Right lung (tissue), 5 donors: ENCODE data around the gene PCGF2. TPM values are rescaled to one million over a fixed set of nuclear protein-coding genes. Genes with fewer than 3 reads are reported as not detected.
"Not testable (repeated sequence)": the region's sequence is repeated elsewhere in the genome, so short reads cannot be mapped to it uniquely, and the experiment has no call there.

Experiments used
- DNase-seq, 2 donors: peaks; one replicate each; pipeline ENCODE4 v3.0.0-alpha.2; 2013
- polyA plus RNA-seq, 5 donors: library from polyadenylated mRNA; unstranded; fragments of 120-200 nt; gene quantifications; one replicate each; pipeline versions ENCODE4 v1.2.1 to v1.2.3, GENCODE V29; 2013; ENCODE audit warnings: inconsistent platforms in 1 of 5, low replicate concordance in 1 of 5; ENCODE audit not compliant: insufficient read length in 5 of 5, insufficient read depth in 1 of 5

Gene PCGF2
- polyA plus RNA-seq, 5 donors = 63.6 to 108 (median 89.9) TPM

- DNase-seq = no peak
Measured at GRCh38 chr17:38738686-38739085, 9.4 kb downstream of the PCGF2 start.

DNA sequence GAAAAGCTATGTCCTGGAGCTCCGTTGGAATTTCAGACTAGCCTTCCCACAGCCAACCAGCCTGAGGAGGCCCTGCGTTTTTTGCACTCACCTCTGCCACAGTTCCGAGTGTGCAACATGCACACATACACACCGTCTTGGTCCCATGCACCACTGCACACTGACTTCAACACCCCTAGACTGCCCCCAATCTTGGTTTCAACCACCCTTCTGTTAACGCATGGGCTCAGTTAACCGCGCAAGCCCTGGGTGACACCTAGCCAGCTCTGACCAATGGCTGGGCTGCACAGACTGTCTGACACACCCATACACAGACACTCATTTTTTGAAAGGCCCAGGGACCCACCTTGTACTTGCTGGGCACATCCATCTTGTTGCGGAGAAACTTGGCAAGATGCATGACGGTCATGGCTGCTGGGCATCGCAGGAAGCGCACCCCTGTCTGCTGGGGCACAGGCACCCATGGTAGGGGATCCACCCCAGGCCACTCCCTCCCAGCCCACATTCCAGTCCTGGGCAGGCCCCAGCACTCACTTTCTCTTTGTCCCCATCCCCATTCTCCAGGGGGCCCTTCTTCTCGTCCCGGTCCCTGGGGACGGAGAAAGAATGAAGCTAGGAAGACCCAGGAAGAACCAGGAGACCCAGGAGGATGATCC lies 10.0 kb downstream of the PCGF2 start:
- DNase-seq = no peak

- no peak for DNase-seq
Measured at GRCh38 chr17:38735161-38735997, 12.8 kb downstream of the PCGF2 start.

- DNase-seq = no peak
Measured at GRCh38 chr17:38733982-38734973, 13.9 kb downstream of the PCGF2 start.

DNA sequence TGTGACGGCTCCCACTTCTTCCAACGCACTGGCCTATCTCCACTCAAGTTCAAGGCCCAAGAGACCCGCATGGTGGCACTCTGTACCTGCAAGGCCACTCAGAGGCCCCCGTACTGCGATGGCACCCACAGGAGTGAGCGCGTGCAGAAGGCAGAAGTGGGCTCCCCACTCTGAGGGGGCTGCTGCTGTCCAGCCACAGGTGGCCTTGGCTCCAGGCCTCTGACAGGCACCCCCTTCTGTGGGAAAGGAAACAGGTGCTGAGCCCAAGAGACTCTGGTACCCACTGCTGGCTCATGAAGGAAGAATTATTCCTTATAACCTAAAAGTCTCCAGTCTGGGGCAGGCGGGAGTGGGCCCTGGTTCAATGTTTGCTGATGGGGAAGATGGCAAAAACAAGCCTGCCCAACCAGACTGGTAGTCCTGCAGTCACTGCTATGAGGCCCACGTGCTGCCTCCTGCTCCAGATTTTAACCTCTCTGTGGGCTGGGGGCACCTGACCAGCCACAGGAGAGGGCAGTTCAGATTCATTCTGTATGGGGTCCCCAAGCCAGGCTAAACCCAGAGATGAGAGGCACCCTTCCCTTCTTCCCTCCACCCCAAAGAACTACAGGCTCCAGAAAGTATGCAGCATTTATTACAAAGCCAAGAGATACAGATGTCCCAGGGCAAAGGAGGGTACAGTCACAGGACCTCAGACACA lies 14.7 kb downstream of the PCGF2 start:
- no peak for DNase-seq

DNA sequence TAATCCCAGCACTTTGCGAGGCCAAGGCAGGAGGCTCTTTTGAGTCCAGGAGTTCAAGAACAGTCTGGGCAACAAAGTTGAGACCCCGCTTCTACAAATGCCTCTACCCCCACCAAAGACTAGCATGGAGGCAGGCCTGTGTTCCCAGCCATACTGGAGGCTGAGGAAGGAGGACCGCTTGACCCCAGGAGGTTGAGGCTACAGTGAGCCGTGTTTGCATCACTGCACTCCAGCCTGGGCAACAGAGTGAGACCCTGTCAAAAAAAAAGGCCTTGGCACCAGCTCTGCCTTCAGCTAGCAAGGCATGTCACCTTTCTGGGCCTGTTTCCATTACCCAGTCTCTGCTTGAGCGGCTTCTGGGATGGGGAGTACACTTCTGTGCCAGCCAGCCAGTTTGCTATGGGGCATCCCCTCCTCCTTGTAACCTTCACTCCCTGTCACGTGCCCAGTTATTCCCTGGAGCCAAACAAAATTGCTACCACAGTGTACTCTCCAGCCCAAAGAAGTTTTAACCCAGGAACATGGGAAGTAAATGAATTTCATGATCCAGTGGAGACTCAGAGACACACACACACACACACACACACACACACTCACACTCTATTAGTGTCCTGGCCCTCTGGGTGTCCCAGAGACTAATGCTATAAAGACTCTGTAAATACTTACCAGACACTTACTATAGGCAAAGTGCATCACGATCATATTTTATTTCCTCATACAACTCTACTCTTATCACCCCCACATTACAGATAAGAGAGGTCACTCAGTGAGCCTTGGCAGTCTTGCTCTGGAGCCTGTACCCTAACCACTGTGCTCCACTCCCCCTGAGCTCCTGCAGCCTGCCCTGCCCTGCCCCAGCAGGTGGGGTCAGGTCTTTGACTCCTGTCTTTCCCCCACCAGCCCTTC lies 15.5 kb downstream of the PCGF2 start:
- DNase-seq = no peak

DNA sequence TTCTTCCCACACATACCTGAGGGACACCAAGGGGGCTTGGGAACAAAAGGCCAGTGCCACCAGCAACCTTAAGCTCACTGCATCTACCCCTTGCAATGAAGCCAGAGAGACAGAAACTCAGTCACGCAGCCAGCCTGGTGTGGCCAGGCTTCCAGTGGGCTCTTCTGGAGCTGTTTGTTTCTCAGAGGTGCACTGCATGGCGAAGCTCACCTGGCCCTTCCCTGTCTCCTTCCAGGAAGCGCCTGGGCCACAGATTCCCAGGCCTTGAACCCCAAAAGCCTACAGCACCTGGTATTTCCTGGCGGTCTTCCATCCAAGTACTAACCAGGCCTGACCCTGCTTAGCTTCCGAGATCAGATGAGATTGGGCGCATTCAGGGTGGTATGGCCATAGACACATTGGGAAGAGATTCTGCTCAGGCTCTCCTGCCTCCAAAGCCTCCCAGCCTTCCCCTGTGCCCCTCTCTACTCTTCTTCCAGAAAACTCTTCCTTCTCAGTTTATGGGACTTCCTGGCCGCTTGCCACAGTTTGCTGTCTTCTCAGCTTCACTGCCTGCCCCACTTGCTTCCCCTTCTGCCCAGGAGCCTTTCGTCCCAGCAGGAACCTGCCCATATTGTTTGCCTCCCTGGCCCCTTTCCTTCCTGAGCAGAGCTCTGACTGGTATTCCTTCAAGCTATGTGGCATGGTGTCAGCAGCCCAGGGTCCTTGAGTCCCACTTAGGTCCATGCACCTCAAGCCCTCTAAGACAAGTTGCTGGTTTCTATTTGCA lies 16.4 kb downstream of the PCGF2 start:
- DNase-seq = no peak

DNA sequence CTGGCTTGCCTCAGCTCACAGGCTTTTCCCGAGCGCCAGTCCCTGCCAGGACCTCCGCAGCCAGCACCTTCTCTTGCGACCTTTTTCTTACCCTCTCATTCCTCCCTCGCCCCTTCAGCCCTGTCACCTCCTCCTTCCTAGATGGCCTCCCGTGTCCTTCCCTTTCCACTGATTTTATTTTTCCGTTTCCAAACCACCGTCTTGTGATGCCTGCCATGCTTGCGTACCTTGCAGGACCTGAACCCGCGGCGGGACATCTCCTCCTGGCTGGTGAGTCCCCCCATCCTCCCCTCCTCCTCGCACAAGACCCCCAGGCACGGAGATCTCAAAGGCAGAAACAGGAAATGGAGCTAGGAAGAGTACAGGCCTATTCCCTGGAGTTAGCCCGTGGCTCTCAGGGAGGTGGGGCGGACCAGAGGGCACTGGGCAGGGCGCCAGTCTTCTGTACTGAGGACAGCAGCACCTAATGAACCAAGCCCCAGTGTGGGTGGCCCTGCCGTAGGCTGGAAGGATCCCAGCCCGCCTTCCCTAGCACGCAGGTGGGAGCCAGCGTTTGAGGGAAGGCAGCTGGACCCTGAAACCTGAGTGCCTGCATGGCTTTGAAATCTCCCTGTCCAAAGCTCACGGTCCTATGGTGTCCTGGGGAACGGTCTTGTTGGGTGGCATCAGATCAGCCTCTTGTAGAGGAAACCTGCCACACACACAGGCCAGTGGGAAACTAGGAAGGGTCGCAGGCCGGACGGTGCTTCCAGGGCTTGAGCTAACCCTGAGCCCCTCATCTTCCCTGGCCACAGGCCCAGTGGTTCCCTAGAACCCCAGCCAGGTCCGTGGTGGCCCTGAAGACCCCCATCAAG lies 17.4 kb downstream of the PCGF2 start:
- DNase-seq = no peak

- DNase-seq = peak; percentile 82 to 84
Measured at GRCh38 chr17:38729886-38730525, 18.1 kb downstream of the PCGF2 start, which contains the start of gene CISD3. TSS of gene CISD3 (plus strand) at chr17:38730341. CDS start at chr17:38730359, 18 bp downstream.

- no peak for DNase-seq
Measured at GRCh38 chr17:38729368-38729885, 18.7 kb downstream of the PCGF2 start.

DNA sequence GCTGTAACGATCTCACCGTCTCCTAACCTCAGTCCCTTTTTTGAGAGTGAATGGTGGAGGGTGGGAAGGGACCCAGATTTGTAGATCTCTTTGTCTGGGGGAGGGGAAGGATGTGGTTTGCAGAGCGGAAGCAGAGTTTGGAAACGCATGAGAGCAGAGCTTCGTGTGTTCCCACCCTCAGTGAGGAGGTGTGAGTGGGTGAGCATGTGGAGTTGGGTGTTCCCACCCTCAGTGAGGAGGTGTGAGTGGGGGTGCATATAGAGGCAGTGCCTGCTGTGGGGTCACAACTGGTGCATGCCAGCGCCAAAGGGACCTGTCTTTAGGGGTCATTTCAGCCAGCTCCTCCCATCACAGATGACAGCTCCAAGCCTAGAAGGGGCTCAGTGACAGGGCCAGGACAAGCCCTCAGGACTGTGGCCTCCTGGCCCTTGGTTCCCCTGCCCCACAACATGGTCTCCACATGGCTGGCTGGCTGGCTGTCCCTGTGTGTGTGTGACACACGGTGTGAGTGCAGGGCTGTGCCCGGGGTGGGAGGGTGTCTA lies 19.8 kb downstream of the PCGF2 start:
- DNase-seq = no peak

DNA sequence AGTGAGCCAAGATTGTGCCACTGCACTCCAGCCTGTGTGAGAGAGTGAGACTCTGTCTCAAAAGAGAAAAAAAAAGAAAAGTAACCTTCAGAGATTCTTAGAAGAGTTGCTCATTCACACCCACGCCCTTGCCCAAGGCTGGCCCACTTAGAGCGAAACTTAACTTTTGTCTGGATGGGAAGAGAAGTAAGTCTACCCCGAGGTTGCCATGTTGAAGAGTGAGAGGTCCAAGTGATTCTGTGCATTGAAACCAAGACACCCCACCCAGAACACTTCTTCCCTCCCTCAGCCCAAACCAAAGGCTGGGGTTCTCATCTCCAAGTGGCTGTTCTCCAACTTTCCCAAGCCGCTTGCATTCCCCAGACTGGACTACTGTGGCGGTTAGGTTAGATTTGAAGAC lies 20.4 kb downstream of the PCGF2 start:
- DNase-seq = no peak

DNA sequence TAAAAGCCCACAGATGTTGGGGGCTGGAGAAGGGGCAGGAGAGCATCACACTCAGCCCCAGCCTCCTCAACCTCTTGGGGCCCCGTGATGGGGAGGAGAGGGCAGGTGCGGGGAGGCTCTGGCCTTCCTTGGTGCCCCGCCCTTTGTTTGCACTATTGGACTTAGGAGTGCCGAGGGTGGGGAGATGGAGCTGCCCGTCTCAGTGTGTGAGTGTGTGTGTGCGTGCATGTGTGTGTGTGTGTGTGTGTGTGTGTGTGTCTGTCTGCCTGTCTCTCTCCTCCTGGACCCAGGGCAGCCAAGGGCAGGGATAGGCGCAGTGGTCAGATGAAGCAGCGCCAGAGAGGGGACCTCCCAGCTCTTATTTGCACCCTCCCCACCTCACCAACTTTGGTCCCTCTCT lies 22.0 kb downstream of the PCGF2 start:
- DNase-seq = not testable (repeated sequence)

GRCh38 chr17:38725066-38725465 lies 23.1 kb downstream of the PCGF2 start:
- no peak for DNase-seq

GRCh38 chr17:38724337-38724988 lies 23.7 kb downstream of the PCGF2 start:
- no peak for DNase-seq

GRCh38 chr17:38721802-38722201 lies 26.3 kb downstream of the PCGF2 start:
- no peak for DNase-seq

- no peak for DNase-seq
Measured at GRCh38 chr17:38720941-38721340, 27.2 kb downstream of the PCGF2 start.
